K562 (cell line): ENCODE results near the gene AFF3. TPM values are rescaled to one million over a fixed set of nuclear protein-coding genes. Genes with fewer than 3 reads are reported as not detected.

Source experiments
- ATAC-seq: fragments of 200-7000 bp; cut with Tn5 transposase; 3 replicates; pipeline ENCODE4 v1.9.1; 2020; ENCODE audit warnings: moderate library complexity
- BruUV-seq: library from RNA; stranded (reverse); fragments of 400-500 nt; replicated peaks from 2 replicates; lab custom pipeline; 2021; lab: Mats Ljungman, UMichigan
- CTCF ChIA-PET: fragments of 300-600 bp; formaldehyde crosslinking; extraction: SDS; loops from one replicate; lab custom pipeline; 2021; ENCODE audit warnings: low intra/inter-chr PET ratio; lab: Yijun Ruan, JAX
- POLR2A ChIA-PET: fragments of 300-600, 350-650 bp; sonication (Branson Sonifier 250); formaldehyde crosslinking; extraction: SDS; loops from one replicate; lab custom pipeline; 2021; ENCODE audit warnings: antibody characterized with exemption, inconsistent platforms; lab: Yijun Ruan, JAX
- DNase-seq, 4 experiments: peaks; one replicate each; pipeline versions ENCODE4 v3.0.0 to v3.0.0-alpha.2; 2011 to 2018; ENCODE audit warnings: low spot score in 3 of 4, mixed read lengths in 3 of 4; ENCODE audit errors: extremely low read depth in 1 of 4
- FAIRE-seq: peaks from 2 replicates; lab custom pipeline; 2011; peaks lifted over from hg19 to GRCh38; lab: Jason Lieb, UNC
- H2AFZ ChIP-seq: 2 replicates; pipeline ENCODE4 v1.6.0; 2011; ENCODE audit warnings: low read depth, low read length, control low read depth, inconsistent platforms
- H3K27ac ChIP-seq: fragments of 200-600 bp; 3 replicates; pipeline ENCODE4 v1.8.0; 2011; ENCODE audit warnings: low read depth, mild to moderate bottlenecking, control low read depth, inconsistent platforms, low read length, moderate library complexity, mixed read lengths; ENCODE audit errors: extremely low read depth
- H3K27me3 ChIP-seq, 2 experiments: fragments of 300-600 bp in 1 of 2; 2 replicates in 1 of 2; 3 replicates in 1 of 2; pipeline versions ENCODE4 v1.6.0 to v1.8.0; 2011; ENCODE audit warnings: inconsistent platforms in 2 of 2, low read length in 2 of 2, mild to moderate bottlenecking in 1 of 2, mixed read lengths in 1 of 2, moderate library complexity in 1 of 2; ENCODE audit not compliant: control insufficient read depth in 2 of 2, insufficient read depth in 2 of 2
- H3K36me3 ChIP-seq: fragments of 300-600 bp; 3 replicates; pipeline ENCODE4 v1.8.0; 2011; ENCODE audit warnings: mild to moderate bottlenecking, low read length, inconsistent platforms; ENCODE audit not compliant: control insufficient read depth, insufficient read depth
- H3K4me1 ChIP-seq, 2 experiments: fragments of 200-600 bp in 1 of 2; replicated peaks in 1 of 2; 2 replicates in 1 of 2; 3 replicates in 1 of 2; pipeline versions ENCODE4 v1.5.1 to v1.8.0; 2011; ENCODE audit warnings: inconsistent platforms in 2 of 2, low read length in 2 of 2, mild to moderate bottlenecking in 1 of 2, mixed read lengths in 1 of 2, moderate library complexity in 1 of 2; ENCODE audit not compliant: control insufficient read depth in 2 of 2, insufficient read depth in 2 of 2
- H3K4me2 ChIP-seq: 2 replicates; pipeline ENCODE4 v1.6.1; 2011; ENCODE audit warnings: low read length, control low read depth, inconsistent platforms, mixed read lengths; ENCODE audit not compliant: insufficient read depth
- H3K4me3 ChIP-seq: fragments of 200-600 bp; sonication (generic), shearing (Covaris generic); 2 replicates; pipeline ENCODE4 v1.5.1; 2016; ENCODE audit warnings: control low read depth, inconsistent platforms
- H3K79me2 ChIP-seq: fragments of 200-600 bp; 3 replicates; pipeline ENCODE4 v1.8.0; 2011; ENCODE audit warnings: low read length, inconsistent platforms; ENCODE audit not compliant: control insufficient read depth, insufficient read depth
- H3K9ac ChIP-seq, 2 experiments: 2 replicates each; pipeline versions ENCODE4 v1.6.0 to v1.6.1; 2011; ENCODE audit warnings: low read depth in 2 of 2, low read length in 2 of 2, control low read depth in 1 of 2, inconsistent platforms in 1 of 2, mild to moderate bottlenecking in 1 of 2, mixed read lengths in 1 of 2; ENCODE audit not compliant: insufficient read depth in 1 of 2
- H3K9me1 ChIP-seq: one replicate; pipeline ENCODE4 v1.6.0; 2011; ENCODE audit warnings: inconsistent platforms, mild to moderate bottlenecking, low read length, moderate library complexity; ENCODE audit not compliant: control insufficient read depth, insufficient read depth
- H3K9me3 ChIP-seq: replicated peaks from 2 replicates; pipeline ENCODE4 v1.5.1; 2011; ENCODE audit warnings: low read depth, low read length, inconsistent platforms; ENCODE audit not compliant: control insufficient read depth, insufficient read depth
- H4K20me1 ChIP-seq: replicated peaks from 2 replicates; pipeline ENCODE4 v1.6.1; 2011; ENCODE audit warnings: low read length, inconsistent platforms, mixed read lengths; ENCODE audit not compliant: control insufficient read depth, insufficient read depth
- BRF1 ChIP-seq: IDR thresholded peaks from 3 replicates; pipeline ENCODE4 v1.6.1; 2011; ENCODE audit warnings: borderline replicate concordance, mild to moderate bottlenecking; ENCODE audit not compliant: insufficient read length; ENCODE audit errors: extremely low read depth
- ETV1 ChIP-seq: fragments of 450-650 bp; conservative IDR thresholded peaks from 2 replicates; pipeline ENCODE4 v1.6.1; 2016; ENCODE audit warnings: missing genetic modification characterization, control low read depth, low read depth, missing compliant biosample characterization
- FUS ChIP-seq: fragments of 200-400 bp; formaldehyde crosslinking; optimal IDR thresholded peaks from 2 replicates; pipeline ENCODE3; 2017; ENCODE audit warnings: low read depth, low read length
- LCOR ChIP-seq: sonication (generic); formaldehyde crosslinking; IDR thresholded peaks from 2 replicates; pipeline ENCODE4 v1.8.0; 2022; ENCODE audit warnings: mild to moderate bottlenecking, missing genetic modification reagents
- SMARCE1 ChIP-seq: fragments of 450-650 bp; IDR thresholded peaks from 2 replicates; pipeline ENCODE4 v1.7.1; 2016; ENCODE audit warnings: mild to moderate bottlenecking
- WGBS: fragments of 100-300 bp; shearing (Covaris generic); methylation state at CpG from one replicate; pipeline ENCODE4 v1.1.6; 2016; ENCODE audit warnings: low coverage, mixed read lengths; ENCODE audit not compliant: insufficient coverage; ENCODE audit errors: missing lambda C conversion rate; 5-methylcytosine and 5-hydroxymethylcytosine counted together
- in situ Hi-C: fragments of 300-500 bp; cut with MboI; formaldehyde crosslinking; loops from 4 replicates; pipeline ENCODE4 v1.15.0; 2018; ENCODE audit warnings: inconsistent platforms, mixed read lengths
- intact Hi-C: fragments of 100-400 bp; cut with micrococcal nuclease; formaldehyde crosslinking; loops from 2 replicates; pipeline ENCODE4 v1.14.2; 2022
- polyA plus RNA-seq, 8 experiments: library from polyadenylated mRNA; depleted of rRNA in 4 of 8; stranded (reverse) in 5 of 8; unstranded in 3 of 8; fragments of >200 nt; fragmentation: Nextera tagmentation in 2 of 8; fragmentation: Illumina TruSeq in 1 of 8; extraction: Ambion mirVana in 2 of 8; extraction: Trizol in 1 of 8; gene quantifications; 2 replicates each; pipeline versions ENCODE4 v1.2.1 to v1.2.3, GENCODE V29; 2011 to 2014; ENCODE audit warnings: inconsistent platforms in 1 of 8, missing spikeins in 1 of 8
- total RNA-seq, 7 experiments: library from RNA; depleted of rRNA in 6 of 7; stranded (reverse); fragments of >200 nt in 6 of 7; fragmentation: Illumina TruSeq in 2 of 7; extraction: Trizol in 2 of 7; gene quantifications; 2 replicates each; pipeline versions ENCODE4 v1.2.1 to v1.2.3, GENCODE V29; 2011 to 2021; ENCODE audit warnings: low replicate concordance in 1 of 7
- TF ChIP-seq, protein P1 (sequence below), 2 experiments: fragments of 450-650 bp; conservative IDR thresholded peaks; 2 replicates each; pipeline ENCODE4 v1.6.1; 2017; ENCODE audit warnings: mild to moderate bottlenecking in 2 of 2, moderate library complexity in 2 of 2

Gene AFF3
- total and polyA plus RNA-seq, 9 of the 15 experiments (the other 6 are each of a cell fraction or from before 2014, with no cell fraction given), result 0.02 to 0.11 TPM; not detected in 7

DNA sequence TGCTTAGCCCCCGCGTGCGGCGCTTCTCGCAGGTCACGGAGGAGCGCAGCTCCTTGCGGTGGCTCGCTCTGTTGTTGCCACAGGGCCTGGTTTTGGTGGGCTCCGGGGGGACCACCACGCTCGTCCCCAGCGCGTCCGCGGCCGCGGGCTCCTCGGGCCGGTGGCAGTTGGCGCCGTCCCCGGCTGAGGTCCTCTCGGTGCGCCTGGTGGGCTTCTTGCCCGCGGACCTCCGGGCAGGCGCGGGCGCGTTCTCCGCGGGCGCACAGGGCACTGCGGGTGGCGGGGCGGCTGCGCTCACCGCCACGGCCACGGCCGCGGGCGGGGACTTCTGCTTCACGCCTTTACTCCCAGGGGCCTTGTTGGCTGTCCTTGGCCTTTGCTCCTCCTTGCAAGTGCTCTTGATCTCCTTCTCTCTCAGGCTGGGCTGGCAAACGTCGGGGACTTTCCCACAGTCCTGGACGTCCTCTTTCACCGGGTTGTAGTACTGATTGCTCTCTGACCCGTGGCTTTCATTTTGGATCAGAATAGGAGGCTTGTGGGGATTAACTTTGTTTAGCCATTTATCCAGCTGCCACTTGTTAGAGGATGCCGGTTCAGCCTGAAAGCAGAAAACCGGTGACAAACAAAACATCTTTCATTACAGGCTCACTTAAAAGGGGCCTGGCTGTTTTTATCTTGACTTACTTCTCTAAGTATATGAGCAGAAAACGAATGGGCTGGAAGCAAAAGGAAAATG is 548.5 kb downstream of the AFF3 start:
- no TSS peak for BruUV-seq
- Histone ChIP-seq H3K4me1 (peaks cover 0 to 6% of the 10 kb centered on the region in 2 experiments; a peak in 3 of 5 replicates), H3K9ac (no peak overlapping the region), H3K27ac (no peak overlapping the region), H3K9me1 (no peaks in the 10 kb centered on the region), H3K79me2 (no peaks in the 10 kb centered on the region), H3K9me3 (no peaks in the 10 kb centered on the region), H3K4me2 (no peak overlapping the region), H3K36me3 (no peaks in the 10 kb centered on the region), H2AFZ (no peak overlapping the region), H3K4me3 (no peak overlapping the region), H3K27me3 (peaks cover 18 to 38% of the 10 kb centered on the region in 2 experiments; a peak in 4 of 5 replicates), H4K20me1 (0 out of 2 replicates have a peak, but pooled peaks cover 3% of the 10 kb centered on the region)
- WGBS, result 13% methylated on average over 23 of the region's 54 CpGs
- ATAC-seq, result no peak
- ChIA-PET CTCF (no interaction called here), POLR2A (no interaction called here)
- intact Hi-C loops (no loop called here), in situ Hi-C loops (no loop called here)
- no peak for DNase-seq
- TF ChIP-seq LCOR (CRISPR knock-in tag), result no peak
- TF ChIP-seq, protein P1, sequence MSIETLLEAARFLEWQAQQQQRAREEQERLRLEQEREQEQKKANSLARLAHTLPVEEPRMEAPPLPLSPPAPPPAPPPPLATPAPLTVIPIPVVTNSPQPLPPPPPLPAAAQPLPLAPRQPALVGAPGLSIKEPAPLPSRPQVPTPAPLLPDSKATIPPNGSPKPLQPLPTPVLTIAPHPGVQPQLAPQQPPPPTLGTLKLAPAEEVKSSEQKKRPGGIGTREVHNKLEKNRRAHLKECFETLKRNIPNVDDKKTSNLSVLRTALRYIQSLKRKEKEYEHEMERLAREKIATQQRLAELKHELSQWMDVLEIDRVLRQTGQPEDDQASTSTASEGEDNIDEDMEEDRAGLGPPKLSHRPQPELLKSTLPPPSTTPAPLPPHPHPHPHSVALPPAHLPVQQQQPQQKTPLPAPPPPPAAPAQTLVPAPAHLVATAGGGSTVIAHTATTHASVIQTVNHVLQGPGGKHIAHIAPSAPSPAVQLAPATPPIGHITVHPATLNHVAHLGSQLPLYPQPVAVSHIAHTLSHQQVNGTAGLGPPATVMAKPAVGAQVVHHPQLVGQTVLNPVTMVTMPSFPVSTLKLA (conservative IDR thresholded peaks at IDR 0.05), result no peak
- no peak for TF ChIP-seq ETV1 (tag)
- TF ChIP-seq BRF1, result no peak
- TF ChIP-seq SMARCE1, result no peak
- TF ChIP-seq FUS, result no peak
- FAIRE-seq, result no peak
